ENCODE results near the gene TRIP6. TPM values are rescaled to one million over a fixed set of nuclear protein-coding genes. Genes with fewer than 3 reads are reported as not detected.
A peak's percentile ranks its signal among the peaks of the same experiment; 100 is the strongest.

TRIP6 gene
- total RNA-seq, 4 donors from 2014 or later = 60.2 to 89.9 (median 81.2) TPM

- Histone ChIP-seq H3K36me3 (peaks cover 47 to 99% (median 77%) of the 10 kb centered on the region in 4 donors), H3K27ac (replicated peaks in 1 of 4) (no peak overlapping the region), H3K4me3 (no peak overlapping the region), H3K4me1 (peaks cover 9 to 40% (median 34%) of the 10 kb centered on the region in 4 donors), H3K9me3 (no peaks in the 10 kb centered on the region), H3K27me3 (no peaks in the 10 kb centered on the region)
- intact Hi-C loops (cut with DNase I) = loop anchor here (10.0 kb wide), 1 partner anchor 177 kb away; the partner anchor contains the start of gene POP7
- WGBS = 98% methylated on average over 9 of the region's 9 CpGs
- no peak for DNase-seq (ENCODE audit: extremely low spot score)
- TF ChIP-seq EP300 (IDR thresholded peaks at IDR 0.05) = no peak
- TF ChIP-seq CTCF (IDR thresholded peaks at IDR 0.05) = no peak
- no peak for TF ChIP-seq POLR2AphosphoS5 (IDR thresholded peaks at IDR 0.05)
- no peak for TF ChIP-seq POLR2A (IDR thresholded peaks at IDR 0.05; ENCODE audit: low read depth)
These were observed 15.0 kb downstream of the TRIP6 start for GRCh38 chr7:100882201-100882600.

GRCh38 chr7:100882785-100883526 is 15.8 kb downstream of the TRIP6 start:
- intact Hi-C loops (cut with DNase I) = loop anchor here (10.0 kb wide), 1 partner anchor 178 kb away; the partner anchor contains the start of gene POP7
- Histone ChIP-seq H3K9me3 (no peaks in the 10 kb centered on the region), H3K27ac (replicated peaks in 1 of 4) (no peak overlapping the region), H3K4me1 (peaks cover 12 to 40% (median 32%) of the 10 kb centered on the region in 4 donors), H3K36me3 (peaks cover 55 to 99% (median 81%) of the 10 kb centered on the region in 4 donors), H3K4me3 (no peak overlapping the region), H3K27me3 (no peaks in the 10 kb centered on the region)
- no peak for TF ChIP-seq POLR2AphosphoS5 (IDR thresholded peaks at IDR 0.05)
- TF ChIP-seq POLR2A (IDR thresholded peaks at IDR 0.05; ENCODE audit: low read depth) = no peak
- TF ChIP-seq EP300 (IDR thresholded peaks at IDR 0.05) = no peak
- TF ChIP-seq CTCF (IDR thresholded peaks at IDR 0.05) = no peak
- 90% methylated on average over 24 of the region's 24 CpGs for WGBS
- no peak for DNase-seq (ENCODE audit: extremely low spot score)

DNA sequence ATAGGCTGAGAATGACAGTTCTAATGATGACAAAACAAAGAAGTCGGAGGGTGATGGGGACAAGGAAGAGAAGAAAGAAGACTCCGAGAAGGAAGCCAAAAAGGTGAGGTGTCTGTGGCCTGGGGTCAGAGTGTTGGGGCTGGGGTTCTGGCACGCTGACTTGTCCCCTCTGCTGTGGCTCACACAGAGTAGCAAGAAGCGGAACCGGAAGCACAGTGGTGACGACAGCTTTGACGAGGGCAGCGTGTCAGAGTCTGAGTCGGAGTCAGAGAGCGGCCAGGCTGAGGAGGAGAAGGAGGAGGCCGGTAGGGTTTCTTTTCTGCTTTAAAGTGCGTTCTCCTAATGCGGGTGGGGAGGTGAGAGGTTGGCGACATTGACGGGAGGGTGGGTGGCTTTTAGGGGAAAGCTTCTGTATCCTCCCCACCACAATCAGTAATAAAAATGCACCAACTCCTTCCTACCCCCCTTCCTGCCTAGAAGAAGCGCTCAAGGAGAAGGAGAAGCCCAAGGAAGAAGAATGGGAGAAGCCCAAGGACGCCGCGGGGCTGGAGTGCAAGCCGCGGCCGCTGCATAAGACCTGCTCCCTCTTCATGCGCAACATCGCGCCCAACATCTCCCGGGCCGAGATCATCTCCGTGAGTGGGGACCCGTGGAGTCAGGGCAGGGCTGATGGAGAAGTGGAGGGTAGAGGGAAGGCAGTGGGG is 17.7 kb downstream of the TRIP6 start:
- intact Hi-C loops (cut with DNase I) = loop anchor here (10.0 kb wide), 1 partner anchor 180 kb away; the partner anchor contains the start of gene POP7
- Histone ChIP-seq H3K4me3 (no peak overlapping the region), H3K27me3 (no peaks in the 10 kb centered on the region), H3K36me3 (peaks cover 56 to 88% (median 84%) of the 10 kb centered on the region in 4 donors), H3K4me1 (peaks cover 20 to 39% (median 28%) of the 10 kb centered on the region in 4 donors), H3K9me3 (no peaks in the 10 kb centered on the region), H3K27ac (replicated peaks in 1 of 4) (peak overlapping the region in 1 of 4 donors; percentile 39)
- TF ChIP-seq CTCF (IDR thresholded peaks at IDR 0.05) (no peak), POLR2A (IDR thresholded peaks at IDR 0.05; ENCODE audit: low read depth) (no peak), POLR2AphosphoS5 (IDR thresholded peaks at IDR 0.05) (no peak), EP300 (IDR thresholded peaks at IDR 0.05) (no peak)
- DNase-seq (ENCODE audit: extremely low spot score) = no peak
- WGBS = 86% methylated on average over 29 of the region's 29 CpGs

DNA sequence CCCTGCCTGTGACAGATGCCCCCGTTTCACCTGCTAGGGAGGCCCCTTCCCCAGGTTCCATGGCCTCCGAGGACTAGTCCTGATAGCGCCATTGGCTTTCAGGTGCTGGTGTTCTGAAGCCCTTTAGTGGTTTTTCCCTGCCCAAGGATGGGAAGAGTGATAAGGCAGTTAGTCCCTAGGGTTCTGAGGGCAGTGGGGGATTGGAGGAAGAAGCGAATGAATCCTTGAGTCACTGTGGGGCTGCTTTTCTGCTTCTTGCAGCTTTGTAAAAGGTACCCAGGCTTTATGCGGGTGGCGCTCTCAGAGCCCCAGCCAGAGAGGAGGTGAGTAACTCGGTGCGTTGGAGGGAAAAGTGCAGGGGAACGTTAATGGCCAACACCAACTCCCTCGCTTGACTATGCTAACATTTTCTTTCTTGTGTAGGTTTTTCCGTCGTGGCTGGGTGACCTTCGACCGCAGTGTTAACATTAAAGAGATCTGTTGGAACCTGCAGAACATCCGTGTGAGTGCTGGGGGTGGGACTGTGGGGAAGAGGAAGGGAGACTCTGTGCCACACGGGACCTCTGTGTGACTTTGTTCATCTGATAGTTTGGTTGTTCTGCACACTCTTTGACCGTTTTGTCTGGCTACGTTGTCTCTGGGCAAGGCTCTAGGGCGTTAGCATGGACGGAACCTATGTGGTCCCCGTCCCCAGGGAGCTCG is 18.4 kb downstream of the TRIP6 start:
- Histone ChIP-seq H3K9me3 (no peaks in the 10 kb centered on the region), H3K4me1 (peaks cover 23 to 40% (median 30%) of the 10 kb centered on the region in 4 donors), H3K36me3 (peaks cover 56 to 83% (median 81%) of the 10 kb centered on the region in 4 donors), H3K27ac (replicated peaks in 1 of 4) (no peak overlapping the region), H3K27me3 (no peaks in the 10 kb centered on the region), H3K4me3 (no peak overlapping the region)
- intact Hi-C loops (cut with DNase I) = loop anchor here (10.0 kb wide), 1 partner anchor 181 kb away; the partner anchor contains the start of gene POP7
- 77% methylated on average over 20 of the region's 22 CpGs for WGBS
- no peak for DNase-seq (ENCODE audit: extremely low spot score)
- no peak for TF ChIP-seq CTCF (IDR thresholded peaks at IDR 0.05)
- TF ChIP-seq EP300 (IDR thresholded peaks at IDR 0.05) = no peak
- no peak for TF ChIP-seq POLR2A (IDR thresholded peaks at IDR 0.05; ENCODE audit: low read depth)
- TF ChIP-seq POLR2AphosphoS5 (IDR thresholded peaks at IDR 0.05) = no peak

Measured in esophagus muscularis mucosa (tissue), 4 donors.